Thyroid gland (tissue), 4 donors: ENCODE data around the gene XRRA1.

ENCODE experiments used
- POLR2A ChIP-seq, 2 donors: fragments of 450-650 bp; IDR thresholded peaks; one replicate each; pipeline ENCODE4 v1.6.1; 2017; ENCODE audit warnings: antibody characterized with exemption in 2 of 2, mild to moderate bottlenecking in 2 of 2, moderate library complexity in 1 of 2
- TF ChIP-seq, protein P1 (sequence below), 6 experiments: fragments of 200-600 bp in 3 of 6; fragments of 450-650 bp in 3 of 6; sonication (generic) in 3 of 6; IDR thresholded peaks; one replicate each; pipeline ENCODE4 v1.5.1; 2016 to 2019; ENCODE audit warnings: antibody characterized with exemption in 6 of 6, mild to moderate bottlenecking in 2 of 6, inconsistent platforms in 1 of 6, moderate library complexity in 1 of 6

DNA sequence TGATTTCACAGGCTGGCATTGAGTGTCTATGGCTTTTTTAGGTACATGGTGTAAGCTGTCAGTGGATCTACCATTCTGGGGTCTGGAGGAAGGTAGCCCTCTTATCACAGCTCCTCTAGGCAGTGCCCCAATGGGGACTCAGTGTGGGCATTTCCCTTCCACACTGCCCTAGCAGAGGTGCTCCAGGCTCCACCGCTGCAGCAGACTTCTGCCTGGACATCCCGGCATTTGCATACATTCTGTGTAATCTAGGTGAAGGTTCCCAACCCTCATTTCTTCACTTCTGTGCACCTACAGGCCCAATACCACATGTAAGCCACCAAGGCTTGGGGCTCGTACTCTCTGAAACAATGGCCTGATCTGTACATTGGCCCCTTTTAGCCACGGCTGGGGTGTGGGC, 122.0 kb downstream of the XRRA1 start:
- TF ChIP-seq, protein P1, sequence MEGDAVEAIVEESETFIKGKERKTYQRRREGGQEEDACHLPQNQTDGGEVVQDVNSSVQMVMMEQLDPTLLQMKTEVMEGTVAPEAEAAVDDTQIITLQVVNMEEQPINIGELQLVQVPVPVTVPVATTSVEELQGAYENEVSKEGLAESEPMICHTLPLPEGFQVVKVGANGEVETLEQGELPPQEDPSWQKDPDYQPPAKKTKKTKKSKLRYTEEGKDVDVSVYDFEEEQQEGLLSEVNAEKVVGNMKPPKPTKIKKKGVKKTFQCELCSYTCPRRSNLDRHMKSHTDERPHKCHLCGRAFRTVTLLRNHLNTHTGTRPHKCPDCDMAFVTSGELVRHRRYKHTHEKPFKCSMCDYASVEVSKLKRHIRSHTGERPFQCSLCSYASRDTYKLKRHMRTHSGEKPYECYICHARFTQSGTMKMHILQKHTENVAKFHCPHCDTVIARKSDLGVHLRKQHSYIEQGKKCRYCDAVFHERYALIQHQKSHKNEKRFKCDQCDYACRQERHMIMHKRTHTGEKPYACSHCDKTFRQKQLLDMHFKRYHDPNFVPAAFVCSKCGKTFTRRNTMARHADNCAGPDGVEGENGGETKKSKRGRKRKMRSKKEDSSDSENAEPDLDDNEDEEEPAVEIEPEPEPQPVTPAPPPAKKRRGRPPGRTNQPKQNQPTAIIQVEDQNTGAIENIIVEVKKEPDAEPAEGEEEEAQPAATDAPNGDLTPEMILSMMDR (IDR thresholded peaks at IDR 0.05): no peak
- TF ChIP-seq POLR2A (IDR thresholded peaks at IDR 0.05): no peak
